Caco-2 (cell line): ENCODE results near the gene NXPH4. TPM values are rescaled to one million over a fixed set of nuclear protein-coding genes. Genes with fewer than 3 reads are reported as not detected.

Experiments used
- BruUV-seq: library from RNA; stranded (reverse); fragments of 400-500 nt; replicated peaks from 2 replicates; lab custom pipeline; 2021; lab: Mats Ljungman, UMichigan
- CTCF ChIA-PET: fragments of 300-600 bp; sonication (Branson Sonifier 250); formaldehyde crosslinking; loops from one replicate; lab custom pipeline; 2022; ENCODE audit warnings: antibody characterized with exemption; lab: Charles Lee
- POLR2A ChIA-PET: fragments of 300-600 bp; sonication (Branson Sonifier 250); formaldehyde crosslinking; loops from one replicate; lab custom pipeline; 2022; ENCODE audit warnings: antibody characterized with exemption; lab: Charles Lee
- DNase-seq, 2 experiments: peaks; one replicate each; pipeline versions ENCODE4 v3.0.0 to v3.0.0-alpha.2; 2020 to 2022
- H3K27me3 ChIP-seq: replicated peaks from 2 replicates; pipeline ENCODE4 v1.6.0; 2011; ENCODE audit warnings: low read length; ENCODE audit not compliant: control insufficient read depth, insufficient read depth
- H3K36me3 ChIP-seq: 2 replicates; pipeline ENCODE4 v1.5.1; 2011; ENCODE audit warnings: low read length; ENCODE audit not compliant: control insufficient read depth, insufficient read depth
- H3K4me1 ChIP-seq: fragments of 250-450 bp; sonication (Bioruptor Pico); 2 replicates; pipeline ENCODE4 v1.5.1; 2020; ENCODE audit warnings: mild to moderate bottlenecking
- H3K4me3 ChIP-seq: 2 replicates; pipeline ENCODE4 v1.5.1; 2011; ENCODE audit warnings: low read depth, mild to moderate bottlenecking, control low read depth, low read length
- H3K9me3 ChIP-seq: fragments of 250-450 bp; sonication (Bioruptor Pico); 2 replicates; pipeline ENCODE4 v1.5.1; 2020; ENCODE audit warnings: mild to moderate bottlenecking, moderate library complexity
- H3K27ac Mint-ChIP-seq: one replicate; pipeline ENCODE4 v1.8.0; 2022; ENCODE audit warnings: mixed read lengths; ENCODE audit not compliant: unreplicated experiment
- H3K27me3 Mint-ChIP-seq: one replicate; pipeline ENCODE4 v1.8.0; 2022; ENCODE audit warnings: mixed read lengths; ENCODE audit not compliant: insufficient read depth, unreplicated experiment
- H3K36me3 Mint-ChIP-seq: one replicate; pipeline ENCODE4 v1.8.0; 2022; ENCODE audit warnings: mild to moderate bottlenecking, mixed read lengths; ENCODE audit not compliant: insufficient read depth, unreplicated experiment
- H3K4me1 Mint-ChIP-seq: one replicate; pipeline ENCODE4 v1.8.0; 2022; ENCODE audit warnings: low read depth, mixed read lengths; ENCODE audit not compliant: unreplicated experiment
- H3K4me3 Mint-ChIP-seq: one replicate; pipeline ENCODE4 v1.8.0; 2022; ENCODE audit warnings: mild to moderate bottlenecking, moderate library complexity, mixed read lengths; ENCODE audit not compliant: unreplicated experiment
- H3K9me3 Mint-ChIP-seq: one replicate; pipeline ENCODE4 v1.8.0; 2022; ENCODE audit warnings: mixed read lengths; ENCODE audit not compliant: unreplicated experiment
- CTCF ChIP-seq, 2 experiments: fragments of 200-600 bp in 1 of 2; IDR thresholded peaks; 1 replicate in 1 of 2; 2 replicates in 1 of 2; pipeline versions ENCODE4 v1.5.1 to v1.8.0; 2011 to 2022; ENCODE audit warnings: antibody characterized with exemption in 1 of 2, control low read depth in 1 of 2, inconsistent platforms in 1 of 2, low read depth in 1 of 2, low read length in 1 of 2, mild to moderate bottlenecking in 1 of 2, moderate library complexity in 1 of 2; ENCODE audit not compliant: insufficient read depth in 1 of 2, severe bottlenecking in 1 of 2, unreplicated experiment in 1 of 2
- intact Hi-C: fragments of 100-400 bp; cut with micrococcal nuclease; formaldehyde crosslinking; loops from one replicate; pipeline ENCODE4 v1.10.0; 2022; ENCODE audit not compliant: unreplicated experiment
- total RNA-seq: library from RNA; stranded (reverse); gene quantifications from 2 replicates; pipeline ENCODE4 v1.2.3, GENCODE V29; 2022

Gene NXPH4
- total RNA-seq, 1 experiment from 2014 or later, result 10.0 TPM

GRCh38 chr12:57229634-57230380 is 13.2 kb downstream of the NXPH4 start, which contains the start of gene SHMT2:
SHMT2 (plus strand) TSS chr12:57229711; CDS start chr12:57229779, 68 bp downstream.
- peaks cover 14% of the 10 kb centered on the region for H3K4me1 Mint-ChIP-seq
- H3K27me3 Mint-ChIP-seq, result no peaks in the 10 kb centered on the region
- peak; percentile 94 to 96 for DNase-seq
- H3K27me3 ChIP-seq, result no peaks in the 10 kb centered on the region
- TF ChIP-seq CTCF (IDR thresholded peaks at IDR 0.05; ENCODE audit: insufficient read depth in 1 of 2, low read depth in 1 of 2, low read length in 1 of 2, severe bottlenecking in 1 of 2, unreplicated experiment in 1 of 2), result no peak
- H3K9me3 Mint-ChIP-seq, result no peaks in the 10 kb centered on the region
- CTCF ChIA-PET, result interaction anchor here (0.6 to 2.6 kb wide), 11 partner anchors 10 to 478 kb away, joined by 3 to 70 read pairs (median 5); partner anchors contain the start of genes NEMP1 and NXPH4
- H3K9me3 ChIP-seq, result no peaks in the 10 kb centered on the region
- peaks cover 56% of the 10 kb centered on the region for H3K36me3 Mint-ChIP-seq
- H3K4me3 ChIP-seq, result peak within 1 kb of the TSS; percentile 62
- H3K4me1 ChIP-seq, result peaks cover 4% of the 10 kb centered on the region; the same call in 1 of the 2 replicates
- peak within 1 kb of the TSS; percentile 100 for H3K4me3 Mint-ChIP-seq
- peak within 1 kb of the TSS; percentile 100 for H3K27ac Mint-ChIP-seq
- peaks cover 8% of the 10 kb centered on the region for H3K36me3 ChIP-seq
- POLR2A ChIA-PET, result interaction anchor here (0.6 to 2.2 kb wide), 18 partner anchors 9 to 1321 kb away, joined by 3 to 36 read pairs (median 4); partner anchors contain the start of genes LRP1, NAB2, NACA and NEMP1
- intact Hi-C loops, result loop anchor here (1.0 kb wide), 2 partner anchors 8 to 16 kb away; no protein-coding TSS in a partner anchor
- no TSS peak for BruUV-seq

GRCh38 chr12:57230381-57231155 is 14.0 kb downstream of the NXPH4 start:
- H3K27me3 ChIP-seq, result no peaks in the 10 kb centered on the region
- intact Hi-C loops, result loop anchor here (1.0 kb wide), 1 partner anchor 16 kb away; no protein-coding TSS in a partner anchor
- Mint-ChIP-seq H3K4me1 (peaks cover 14% of the 10 kb centered on the region), H3K27me3 (no peaks in the 10 kb centered on the region), H3K36me3 (peaks cover 64% of the 10 kb centered on the region), H3K27ac (peak overlapping the region; percentile 100), H3K9me3 (no peaks in the 10 kb centered on the region), H3K4me3 (peak overlapping the region; percentile 100)
- no peak for DNase-seq
- H3K9me3 ChIP-seq, result no peaks in the 10 kb centered on the region
- peaks cover 4% of the 10 kb centered on the region; the same call in 1 of the 2 replicates for H3K4me1 ChIP-seq
- H3K4me3 ChIP-seq, result peak overlapping the region; percentile 62
- ChIA-PET POLR2A (interaction anchor here (1.0 to 2.2 kb wide), 8 partner anchors 9 to 151 kb away, joined by 3 to 36 read pairs (median 18); partner anchors contain the start of genes LRP1, NEMP1 and NXPH4), CTCF (interaction anchor here (0.6 to 2.6 kb wide), 9 partner anchors 10 to 222 kb away, joined by 3 to 70 read pairs (median 5); partner anchors contain the start of gene NXPH4)
- BruUV-seq, result TSS peak; percentile 34
- TF ChIP-seq CTCF (IDR thresholded peaks at IDR 0.05; ENCODE audit: insufficient read depth in 1 of 2, low read depth in 1 of 2, low read length in 1 of 2, severe bottlenecking in 1 of 2, unreplicated experiment in 1 of 2), result no peak
- peaks cover 8% of the 10 kb centered on the region for H3K36me3 ChIP-seq
